ENCODE measurements around the gene CDK5R2. TPM values are rescaled to one million over a fixed set of nuclear protein-coding genes. Genes with fewer than 3 reads are reported as not detected.
A peak's percentile ranks its signal among the peaks of the same experiment; 100 is the strongest.

The CDK5R2 gene
- total and polyA plus RNA-seq, 2 of the 13 experiments (the other 11 are each of a cell fraction or from before 2014, with no cell fraction given): not detected

- TF ChIP-seq USF2 (IDR thresholded peaks at IDR 0.05; ENCODE audit: low read depth, low read length): no peak
- TF ChIP-seq USF2 (CRISPR knock-in tag; IDR thresholded peaks at IDR 0.05; ENCODE audit: borderline replicate concordance): no peak
- TF ChIP-seq YEATS2 (CRISPR knock-in tag; IDR thresholded peaks at IDR 0.05; ENCODE audit: borderline replicate concordance): 0 out of 2 replicates have a peak, but pooled peaks have one; percentile 21
- TF ChIP-seq ZNF468 (CRISPR knock-in tag; IDR thresholded peaks at IDR 0.05): no peak
- peak; percentile 49; the same call in 1 of the 2 replicates for TF ChIP-seq ARNT2 (CRISPR knock-in tag; IDR thresholded peaks at IDR 0.05; ENCODE audit: low read depth)
- TF ChIP-seq ZBED4 (CRISPR knock-in tag; IDR thresholded peaks at IDR 0.05; ENCODE audit: borderline replicate concordance): peak; percentile 72; the same call in 1 of the 2 replicates
- TF ChIP-seq STAT6 (CRISPR knock-in tag; IDR thresholded peaks at IDR 0.05; ENCODE audit: borderline replicate concordance): no peak
- 0 out of 2 replicates have a peak, but pooled peaks have one; percentile 40 for TF ChIP-seq ZFP62 (CRISPR knock-in tag; IDR thresholded peaks at IDR 0.05)
- TF ChIP-seq CBX2 (IDR thresholded peaks at IDR 0.05; ENCODE audit: low read depth, low read length): no peak
- no peak for TF ChIP-seq CBX2 (CRISPR knock-in tag; IDR thresholded peaks at IDR 0.05; ENCODE audit: low read depth)
- TF ChIP-seq ISL2 (CRISPR knock-in tag; IDR thresholded peaks at IDR 0.05): no peak
- no peak for TF ChIP-seq ZNF674 (CRISPR knock-in tag; IDR thresholded peaks at IDR 0.05; ENCODE audit: low read depth)
- TF ChIP-seq ZNF691 (CRISPR knock-in tag; IDR thresholded peaks at IDR 0.05; ENCODE audit: borderline replicate concordance, low read depth): no peak
- TF ChIP-seq MBNL3 (CRISPR knock-in tag; conservative IDR thresholded peaks at IDR 0.05): no peak
- no peak for TF ChIP-seq ZFP36L1 (CRISPR knock-in tag; IDR thresholded peaks at IDR 0.05)
- no peak for TF ChIP-seq GMEB2 (CRISPR knock-in tag; IDR thresholded peaks at IDR 0.05; ENCODE audit: low read depth)
- TF ChIP-seq BORCS8-MEF2B (CRISPR knock-in tag; IDR thresholded peaks at IDR 0.05): peak; percentile 77
- TF ChIP-seq TCF7L2 (IDR thresholded peaks at IDR 0.05; ENCODE audit: low read depth, low read length): no peak
Measured at GRCh38 chr2:218995972-218996711, 36.7 kb downstream of the CDK5R2 start (continued).
